Left ventricle myocardium inferior (tissue), 1 donor: ENCODE measurements around the gene CCDC107. TPM values are rescaled to one million over a fixed set of nuclear protein-coding genes. Genes with fewer than 3 reads are reported as not detected.
"Not testable (repeated sequence)": the region's sequence is repeated elsewhere in the genome, so short reads cannot be mapped to it uniquely, and the experiment has no call there.

Source experiments
- DNase-seq: peaks from one replicate; pipeline ENCODE4 v3.0.0-alpha.2; 2020
- H3K27ac ChIP-seq: fragments of 200-600 bp; replicated peaks from 2 replicates; pipeline ENCODE4 v1.8.0; 2021
- H3K27me3 ChIP-seq: fragments of 200-600 bp; 2 replicates; pipeline ENCODE4 v1.8.0; 2021; ENCODE audit warnings: low read depth
- H3K36me3 ChIP-seq: fragments of 200-600 bp; 2 replicates; pipeline ENCODE4 v1.8.0; 2021
- H3K4me1 ChIP-seq: fragments of 200-600 bp; 2 replicates; pipeline ENCODE4 v1.8.0; 2021
- H3K4me3 ChIP-seq: fragments of 200-600 bp; 2 replicates; pipeline ENCODE4 v1.8.0; 2021; ENCODE audit warnings: mild to moderate bottlenecking, moderate library complexity
- H3K9me3 ChIP-seq: fragments of 200-600 bp; replicated peaks from 2 replicates; pipeline ENCODE4 v1.8.0; 2021
- CTCF ChIP-seq: fragments of 200-600 bp; IDR thresholded peaks from 2 replicates; pipeline ENCODE4 v1.8.0; 2021; ENCODE audit warnings: antibody characterized with exemption, mild to moderate bottlenecking, borderline replicate concordance
- intact Hi-C: fragments of 100-400 bp; cut with micrococcal nuclease; formaldehyde crosslinking; loops from one replicate; pipeline ENCODE4 v1.11.0; 2022
- total RNA-seq: library from RNA; stranded (reverse); fragmentation: NEBNext Ultra II Directional; extraction: Animal tissue kit (Norgen Biotek cat#: 25700); gene quantifications from one replicate; pipeline ENCODE4 v1.2.1, GENCODE V29; 2021
- donor health status: DM: no; HTN: yes; CAD: no; lungs with severe emphysema.

The CCDC107 gene
- total RNA-seq, 1 donor from 2014 or later = 44.3 TPM

- H3K9me3 ChIP-seq = no peaks in the 10 kb centered on the region
- no peaks in the 10 kb centered on the region for H3K36me3 ChIP-seq
- no peak overlapping the region for H3K27ac ChIP-seq
- H3K4me1 ChIP-seq = peaks cover 14% of the 10 kb centered on the region
- TF ChIP-seq CTCF = no peak
- DNase-seq = no peak
- no peaks in the 10 kb centered on the region for H3K27me3 ChIP-seq
- intact Hi-C loops = no loop called here
- no peak overlapping the region for H3K4me3 ChIP-seq
These were observed 15.0 kb upstream of the CCDC107 start for GRCh38 chr9:35643046-35643445.

GRCh38 chr9:35645736-35646135 lies 12.4 kb upstream of the CCDC107 start:
- peak overlapping the region; percentile 78 for H3K4me3 ChIP-seq

GRCh38 chr9:35646153-35646532 lies 11.9 kb upstream of the CCDC107 start:
- TF ChIP-seq CTCF = no peak
- no peak for DNase-seq
- peak overlapping the region; percentile 78 for H3K4me3 ChIP-seq
- no peaks in the 10 kb centered on the region for H3K36me3 ChIP-seq
- H3K9me3 ChIP-seq = no peaks in the 10 kb centered on the region
- H3K4me1 ChIP-seq = peaks cover 14% of the 10 kb centered on the region
- intact Hi-C loops = loop anchor here (5.0 kb wide), 1 partner anchor 86 kb away; the partner anchor contains the start of genes CREB3 and TLN1
- peak overlapping the region; percentile 82 for H3K27ac ChIP-seq
- H3K27me3 ChIP-seq = no peaks in the 10 kb centered on the region

More at GRCh38 chr9:35645736-35646135, 12.4 kb upstream of the CCDC107 start:
- not testable (repeated sequence) for H3K27me3 ChIP-seq, H3K36me3 ChIP-seq, DNase-seq, H3K9me3 ChIP-seq
- Histone ChIP-seq H3K4me1 (peaks cover 14% of the 10 kb centered on the region), H3K27ac (peak overlapping the region; percentile 82)
- intact Hi-C loops = loop anchor here (5.0 kb wide), 1 partner anchor 87 kb away; the partner anchor contains the start of genes CREB3 and TLN1

GRCh38 chr9:35646533-35647265 lies 11.4 kb upstream of the CCDC107 start:
- Histone ChIP-seq H3K4me1 (peaks cover 14% of the 10 kb centered on the region), H3K27ac (peak overlapping the region; percentile 82), H3K4me3 (peak overlapping the region; percentile 78), H3K36me3 (no peaks in the 10 kb centered on the region), H3K9me3 (no peaks in the 10 kb centered on the region), H3K27me3 (no peaks in the 10 kb centered on the region)
- intact Hi-C loops = loop anchor here (5.0 kb wide), 1 partner anchor 86 kb away; the partner anchor contains the start of genes CREB3 and TLN1
- TF ChIP-seq CTCF = peak; percentile 96
- peak; percentile 93 for DNase-seq

- Histone ChIP-seq H3K27me3 (no peaks in the 10 kb centered on the region), H3K4me3 (no peak overlapping the region), H3K36me3 (no peaks in the 10 kb centered on the region), H3K27ac (no peak overlapping the region), H3K9me3 (no peaks in the 10 kb centered on the region), H3K4me1 (peaks cover 14% of the 10 kb centered on the region)
- intact Hi-C loops = loop anchor here (5.0 kb wide), 1 partner anchor 83 kb away; the partner anchor contains the start of genes CREB3 and TLN1
- no peak for DNase-seq
- TF ChIP-seq CTCF = no peak
These were observed 8.4 kb upstream of the CCDC107 start for GRCh38 chr9:35649431-35650340.
